HT-29 (cell line): Measurements from ENCODE around the gene TTL. TPM values are rescaled to one million over a fixed set of nuclear protein-coding genes. Genes with fewer than 3 reads are reported as not detected.
"Not testable (repeated sequence)": the region's sequence is repeated elsewhere in the genome, so short reads cannot be mapped to it uniquely, and the experiment has no call there.

ENCODE experiments used
- DNase-seq: peaks from one replicate; pipeline ENCODE4 v3.0.0-alpha.2; 2015; ENCODE audit warnings: low spot score
- total RNA-seq: library from RNA; depleted of rRNA; stranded (reverse); fragments of >200 nt; shearing (Covaris generic); gene quantifications from 2 replicates; pipeline ENCODE4 v1.2.3, GENCODE V29; 2014

Gene TTL
- total RNA-seq, 1 experiment from 2014 or later: 9.4 TPM

- DNase-seq: no peak
Observed at GRCh38 chr2:112474844-112475486, 7.0 kb upstream of the TTL start.

GRCh38 chr2:112476434-112476833, 5.5 kb upstream of the TTL start:
- no peak for DNase-seq

GRCh38 chr2:112480530-112481049, 1.4 kb upstream of the TTL start:
- peak; percentile 35 for DNase-seq

- DNase-seq: peak; percentile 90
Observed at GRCh38 chr2:112481050-112481527, 867 bp upstream of the TTL start.

- DNase-seq: peak; percentile 57
Observed at GRCh38 chr2:112482309-112483041, 519 bp downstream of the TTL start.

- DNase-seq: peak; percentile 40
Observed at GRCh38 chr2:112483042-112483473, 1.1 kb downstream of the TTL start.

- DNase-seq: peak; percentile 18
Observed at GRCh38 chr2:112483831-112484230, 1.9 kb downstream of the TTL start.

- no peak for DNase-seq
Observed at GRCh38 chr2:112485849-112486248, 3.9 kb downstream of the TTL start.

GRCh38 chr2:112486895-112487294, 4.9 kb downstream of the TTL start:
- no peak for DNase-seq

- no peak for DNase-seq
Observed at GRCh38 chr2:112487444-112487961, 5.5 kb downstream of the TTL start.

- DNase-seq: no peak
Observed at GRCh38 chr2:112488201-112488600, 6.2 kb downstream of the TTL start.

- DNase-seq: no peak
Observed at GRCh38 chr2:112491946-112492345, 10.0 kb downstream of the TTL start.

GRCh38 chr2:112493048-112493447, 11.1 kb downstream of the TTL start:
- no peak for DNase-seq

- DNase-seq: peak; percentile 43
Observed at GRCh38 chr2:112493858-112494648, 12.1 kb downstream of the TTL start.

GRCh38 chr2:112494828-112495227, 12.9 kb downstream of the TTL start:
- DNase-seq: no peak

- not testable (repeated sequence) for DNase-seq
Observed at GRCh38 chr2:112495878-112496277, 13.9 kb downstream of the TTL start.

- DNase-seq: peak; percentile 60
Observed at GRCh38 chr2:112500850-112501484, 19.0 kb downstream of the TTL start.

GRCh38 chr2:112509239-112509998, 27.5 kb downstream of the TTL start:
- not testable (repeated sequence) for DNase-seq

- no peak for DNase-seq
Observed at GRCh38 chr2:112516801-112517200, 34.8 kb downstream of the TTL start.

- no peak for DNase-seq
Observed at GRCh38 chr2:112518807-112519206, 36.9 kb downstream of the TTL start.
